ENCODE results near the gene MED29. TPM values are rescaled to one million over a fixed set of nuclear protein-coding genes. Genes with fewer than 3 reads are reported as not detected.

The MED29 gene
- total and polyA plus RNA-seq, 2 of the 13 experiments (the other 11 are each of a cell fraction or from before 2014, with no cell fraction given), result 14.0 to 19.7 TPM

GRCh38 chr19:39401549-39402345 is 10.6 kb downstream of the MED29 start (continued):
- TF ChIP-seq ZNF576 (CRISPR knock-in tag; IDR thresholded peaks at IDR 0.05) (no peak), ZNF326 (CRISPR knock-in tag; IDR thresholded peaks at IDR 0.05; ENCODE audit: borderline replicate concordance) (no peak), FOXK1 (CRISPR knock-in tag; IDR thresholded peaks at IDR 0.05; ENCODE audit: borderline replicate concordance, low read depth) (no peak; the same call in none of the 2 replicates), TRAFD1 (CRISPR knock-in tag; IDR thresholded peaks at IDR 0.05; ENCODE audit: borderline replicate concordance) (no peak), STAT6 (CRISPR knock-in tag; IDR thresholded peaks at IDR 0.05; ENCODE audit: borderline replicate concordance) (peak; percentile 27; the same call in 1 of the 2 replicates), CBFB (CRISPR knock-in tag; IDR thresholded peaks at IDR 0.05) (peak; percentile 29), ZNF503 (CRISPR knock-in tag; IDR thresholded peaks at IDR 0.05) (no peak), ZFP36L1 (CRISPR knock-in tag; IDR thresholded peaks at IDR 0.05) (peak; percentile 90), ONECUT2 (CRISPR knock-in tag; IDR thresholded peaks at IDR 0.05) (peak; percentile 38; the same call in 1 of the 2 replicates), ZBTB34 (CRISPR knock-in tag; IDR thresholded peaks at IDR 0.05) (peak; percentile 85), SNRNP70 (IDR thresholded peaks at IDR 0.05; ENCODE audit: low read depth, low read length) (no peak), NFAT5 (CRISPR knock-in tag; IDR thresholded peaks at IDR 0.05) (no peak), ISL2 (CRISPR knock-in tag; IDR thresholded peaks at IDR 0.05) (peak; percentile 62), ZFY (CRISPR knock-in tag; IDR thresholded peaks at IDR 0.05) (peak; percentile 86)

Measured in HepG2 (cell line).